ENCODE measurements around the gene ITGA2.

DNA sequence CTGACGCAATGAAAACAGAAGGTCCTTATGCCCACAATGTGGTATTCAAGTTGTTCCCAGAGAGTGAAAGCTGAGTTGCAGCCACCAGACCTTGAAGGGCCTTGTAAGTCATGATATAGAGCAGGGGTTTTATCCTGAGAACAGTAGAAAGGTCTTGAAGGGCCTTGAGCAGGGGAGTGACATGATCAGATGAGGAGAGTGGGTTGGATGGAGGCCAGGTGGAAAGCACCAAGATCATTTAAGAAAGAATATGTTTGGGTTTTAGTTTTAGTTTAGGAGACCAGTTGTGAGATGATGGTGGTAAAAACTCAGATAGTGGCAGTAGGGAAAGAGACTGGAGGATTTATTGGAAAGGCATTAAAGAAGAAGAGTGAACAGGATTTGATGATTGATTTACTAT, 5.9 kb downstream of the ITGA2 start:
- TF ChIP-seq GLIS3 (CRISPR knock-in tag; IDR thresholded peaks at IDR 0.05): no peak
- no peak for TF ChIP-seq CREB5 (CRISPR knock-in tag; IDR thresholded peaks at IDR 0.05; ENCODE audit: low read depth)
- no peak for TF ChIP-seq BACH2 (CRISPR knock-in tag; IDR thresholded peaks at IDR 0.05; ENCODE audit: borderline replicate concordance)
- no peak for TF ChIP-seq PATZ1 (CRISPR knock-in tag; IDR thresholded peaks at IDR 0.05; ENCODE audit: borderline replicate concordance)
- no peak for TF ChIP-seq SNAI2 (CRISPR knock-in tag; IDR thresholded peaks at IDR 0.05)
- no peak for TF ChIP-seq TOX (CRISPR knock-in tag; IDR thresholded peaks at IDR 0.05; ENCODE audit: borderline replicate concordance)

Measured in SK-N-SH treated with all-trans-retinoic acid at 6 μM for 48 hours (cell line).